HG03097 (cell line): ENCODE measurements around the gene ARHGEF19.

Experiments used
- ATAC-seq: cut with Tn5 transposase; IDR thresholded peaks from one replicate; pipeline ENCODE4 v1.9.1; 2021; ENCODE audit not compliant: unreplicated experiment, low FRiP score

The ARHGEF19 gene

DNA sequence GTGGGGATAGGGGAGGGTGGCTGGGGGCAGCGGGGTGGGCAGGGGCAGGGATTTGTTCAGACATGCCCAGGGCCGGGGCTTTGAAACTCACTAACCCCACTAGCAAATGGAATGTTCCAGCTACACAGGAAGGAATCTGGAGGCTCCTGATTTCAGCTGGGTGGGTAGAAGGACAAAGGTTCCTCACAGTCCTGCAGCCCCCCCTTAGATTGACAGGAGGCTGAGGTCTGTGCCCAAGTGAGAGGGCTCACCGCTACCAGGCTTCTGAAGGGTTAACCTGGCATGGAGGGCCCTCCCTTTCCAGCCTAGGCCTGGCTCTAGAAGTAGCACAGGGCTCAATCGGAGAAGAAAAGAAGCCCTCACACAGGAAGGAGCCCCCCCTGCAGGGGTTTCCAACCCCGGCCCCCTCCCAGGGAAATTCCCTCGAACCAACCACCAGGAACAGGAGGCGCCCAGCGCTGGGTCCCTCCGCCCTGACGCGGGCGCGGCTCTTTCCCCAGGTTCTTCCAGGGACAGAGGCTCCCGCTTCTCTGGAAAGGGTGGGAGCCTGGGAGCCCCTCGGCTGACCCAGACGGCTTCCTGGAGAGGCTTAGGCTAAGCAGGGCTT is 59.9 kb downstream of the ARHGEF19 start:
- ATAC-seq: no peak

GRCh38 chr1:16151995-16152384 is 60.5 kb downstream of the ARHGEF19 start:
- ATAC-seq: no peak

DNA sequence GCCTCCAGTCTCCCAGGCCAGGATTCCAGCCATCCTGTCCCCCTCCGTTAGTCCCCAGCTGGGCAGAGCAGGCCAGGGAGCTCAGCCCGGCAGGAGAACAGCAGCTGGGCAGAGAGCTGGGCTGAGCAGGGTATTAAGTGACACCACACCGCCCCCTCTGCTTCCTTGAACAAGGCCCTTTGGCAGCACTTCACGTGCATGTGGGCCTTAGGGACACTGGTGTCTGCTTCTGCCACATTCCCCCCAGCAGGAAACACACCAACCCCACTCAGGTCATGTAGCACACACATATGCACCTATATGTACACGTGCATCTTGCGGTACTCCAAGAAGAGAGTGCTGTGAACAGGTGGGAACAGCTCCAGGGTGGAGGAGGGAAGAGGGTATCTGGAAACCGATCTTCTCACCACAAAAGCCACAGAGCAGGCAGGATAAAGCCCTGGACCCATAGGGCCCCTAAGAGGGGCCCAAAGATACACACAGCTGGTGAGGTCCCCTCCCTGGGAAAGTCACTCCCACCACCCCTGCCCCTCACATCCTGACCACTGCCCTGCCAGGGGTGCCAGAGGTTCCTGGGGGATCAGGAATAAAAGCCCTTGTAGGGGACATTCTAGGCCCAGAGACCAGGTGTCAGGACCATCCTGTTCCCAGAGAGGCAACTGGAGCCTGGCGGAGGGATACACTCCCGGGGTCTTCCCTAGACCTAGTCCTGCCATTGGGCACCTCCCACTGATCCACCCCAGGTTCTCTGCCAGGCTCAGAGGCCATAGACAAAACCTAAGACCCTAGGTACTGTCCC is 61.1 kb downstream of the ARHGEF19 start:
- ATAC-seq: no peak

- no peak for ATAC-seq
Measured at GRCh38 chr1:16150508-16150907, 61.9 kb downstream of the ARHGEF19 start.

DNA sequence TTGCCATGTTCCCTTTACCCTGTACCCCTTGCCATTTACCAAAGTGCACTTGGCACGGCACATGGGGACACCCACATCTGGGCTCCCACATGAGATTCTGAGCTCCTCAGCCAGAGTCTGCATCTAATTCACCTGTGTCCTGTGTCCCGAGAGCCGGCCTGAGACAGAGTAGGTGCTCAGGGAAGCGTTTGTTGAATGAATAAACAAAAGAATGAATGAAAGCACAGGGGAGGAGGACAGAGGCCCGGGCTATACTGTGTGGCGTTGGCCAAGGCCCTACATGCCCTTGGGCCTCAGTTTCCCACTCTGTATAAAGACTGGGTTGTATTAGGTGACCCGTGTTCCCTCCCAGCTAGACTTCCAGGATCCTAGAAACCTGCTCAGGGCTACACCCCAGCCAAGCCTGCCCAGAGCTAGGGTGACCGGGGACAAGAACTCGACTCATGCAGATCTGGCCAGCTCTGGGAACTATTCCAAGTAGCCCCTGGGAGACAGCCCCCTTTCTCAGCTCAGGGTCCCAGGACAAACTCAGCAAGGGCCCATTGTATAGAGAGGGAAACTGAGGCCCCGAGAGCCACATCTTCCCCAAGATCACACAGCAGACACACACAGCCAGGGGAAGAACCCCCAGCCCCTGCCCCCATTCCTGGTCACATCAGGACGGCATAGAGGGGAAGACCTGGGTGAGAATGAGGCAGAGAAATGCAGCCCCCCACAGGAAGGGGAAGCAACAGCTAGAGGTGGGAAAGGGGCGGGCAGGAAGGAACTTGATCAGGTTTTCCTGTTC is 62.6 kb downstream of the ARHGEF19 start:
- ATAC-seq: no peak

GRCh38 chr1:16149146-16149545 is 63.3 kb downstream of the ARHGEF19 start:
- ATAC-seq: no peak

- ATAC-seq: no peak
Measured at GRCh38 chr1:16148329-16149092, 63.9 kb downstream of the ARHGEF19 start.
